HG03045 (cell line): ENCODE results near the gene MAPT.
A peak's percentile ranks its signal among the peaks of the same experiment; 100 is the strongest.

ENCODE experiments used
- ATAC-seq: cut with Tn5 transposase; IDR thresholded peaks from one replicate; pipeline ENCODE4 v1.9.1; 2021; ENCODE audit warnings: mild to moderate bottlenecking, moderate library complexity; ENCODE audit not compliant: unreplicated experiment

Gene MAPT

DNA sequence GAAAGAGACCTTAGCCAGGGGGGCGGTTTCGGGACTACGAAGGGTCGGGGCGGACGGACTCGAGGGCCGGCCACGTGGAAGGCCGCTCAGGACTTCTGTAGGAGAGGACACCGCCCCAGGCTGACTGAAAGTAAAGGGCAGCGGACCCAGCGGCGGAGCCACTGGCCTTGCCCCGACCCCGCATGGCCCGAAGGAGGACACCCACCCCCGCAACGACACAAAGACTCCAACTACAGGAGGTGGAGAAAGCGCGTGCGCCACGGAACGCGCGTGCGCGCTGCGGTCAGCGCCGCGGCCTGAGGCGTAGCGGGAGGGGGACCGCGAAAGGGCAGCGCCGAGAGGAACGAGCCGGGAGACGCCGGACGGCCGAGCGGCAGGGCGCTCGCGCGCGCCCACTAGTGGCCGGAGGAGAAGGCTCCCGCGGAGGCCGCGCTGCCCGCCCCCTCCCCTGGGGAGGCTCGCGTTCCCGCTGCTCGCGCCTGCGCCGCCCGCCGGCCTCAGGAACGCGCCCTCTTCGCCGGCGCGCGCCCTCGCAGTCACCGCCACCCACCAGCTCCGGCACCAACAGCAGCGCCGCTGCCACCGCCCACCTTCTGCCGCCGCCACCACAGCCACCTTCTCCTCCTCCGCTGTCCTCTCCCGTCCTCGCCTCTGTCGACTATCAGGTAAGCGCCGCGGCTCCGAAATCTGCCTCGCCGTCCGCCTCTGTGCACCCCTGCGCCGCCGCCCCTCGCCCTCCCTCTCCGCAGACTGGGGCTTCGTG, at the start of gene MAPT:
TSS of gene MAPT (plus strand) at position 533 of the 763 bp plus-strand sequence. CDS start 67,784 bp downstream, outside the sequence.
- peak; percentile 58 for ATAC-seq

DNA sequence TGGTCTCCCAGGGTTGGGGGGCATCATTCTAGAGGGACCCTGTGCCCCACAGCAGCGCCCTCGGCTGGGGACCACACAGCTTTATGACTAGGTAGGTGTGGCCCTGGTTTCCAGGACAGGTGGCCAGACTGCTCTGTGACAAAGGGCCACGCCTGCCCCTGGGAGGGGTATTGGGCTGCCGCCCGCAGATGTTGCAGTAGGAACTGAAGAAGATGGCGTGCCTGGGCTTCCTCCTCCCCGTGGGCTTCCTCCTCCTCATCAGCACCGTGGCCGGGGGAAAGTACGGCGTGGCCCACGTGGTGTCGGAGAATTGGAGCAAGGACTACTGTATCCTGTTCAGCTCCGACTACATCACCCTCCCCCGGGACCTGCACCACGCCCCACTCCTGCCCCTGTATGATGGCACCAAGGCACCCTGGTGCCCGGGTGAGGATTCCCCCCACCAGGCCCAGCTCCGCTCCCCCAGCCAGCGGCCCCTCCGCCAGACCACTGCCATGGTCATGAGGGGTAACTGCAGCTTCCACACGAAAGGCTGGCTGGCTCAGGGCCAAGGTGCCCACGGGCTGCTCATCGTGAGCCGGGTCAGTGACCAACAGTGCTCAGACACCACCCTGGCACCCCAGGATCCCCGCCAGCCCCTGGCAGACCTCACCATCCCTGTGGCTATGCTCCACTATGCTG, 49.5 kb upstream of the MAPT start, which contains the start of gene SPPL2C:
TSS of gene SPPL2C (plus strand) at position 187 of the 681 bp plus-strand sequence. CDS start at position 213, 26 bp downstream.
- ATAC-seq, result no peak

DNA sequence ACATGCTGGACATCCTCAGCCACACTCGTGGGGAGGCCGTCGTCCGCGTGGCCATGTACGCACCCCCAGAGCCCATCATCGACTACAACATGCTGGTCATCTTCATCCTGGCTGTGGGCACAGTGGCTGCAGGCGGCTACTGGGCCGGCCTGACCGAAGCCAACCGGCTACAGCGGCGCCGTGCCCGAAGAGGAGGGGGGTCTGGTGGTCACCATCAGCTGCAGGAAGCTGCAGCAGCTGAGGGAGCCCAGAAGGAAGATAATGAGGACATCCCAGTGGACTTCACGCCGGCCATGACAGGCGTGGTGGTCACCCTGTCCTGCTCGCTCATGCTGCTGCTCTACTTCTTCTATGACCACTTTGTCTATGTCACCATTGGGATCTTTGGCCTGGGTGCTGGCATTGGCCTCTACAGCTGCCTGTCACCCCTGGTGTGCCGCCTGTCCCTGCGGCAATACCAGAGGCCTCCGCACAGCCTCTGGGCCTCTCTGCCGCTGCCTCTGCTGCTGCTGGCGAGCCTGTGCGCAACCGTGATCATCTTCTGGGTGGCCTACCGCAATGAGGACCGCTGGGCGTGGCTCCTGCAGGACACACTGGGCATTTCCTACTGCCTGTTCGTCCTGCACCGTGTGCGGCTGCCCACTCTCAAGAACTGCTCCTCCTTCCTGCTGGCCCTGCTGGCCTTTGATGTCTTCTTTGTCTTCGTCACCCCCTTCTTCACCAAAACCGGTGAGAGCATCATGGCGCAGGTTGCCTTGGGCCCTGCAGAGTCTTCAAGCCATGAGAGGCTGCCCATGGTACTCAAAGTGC, 48.8 kb upstream of the MAPT start:
- no peak for ATAC-seq

DNA sequence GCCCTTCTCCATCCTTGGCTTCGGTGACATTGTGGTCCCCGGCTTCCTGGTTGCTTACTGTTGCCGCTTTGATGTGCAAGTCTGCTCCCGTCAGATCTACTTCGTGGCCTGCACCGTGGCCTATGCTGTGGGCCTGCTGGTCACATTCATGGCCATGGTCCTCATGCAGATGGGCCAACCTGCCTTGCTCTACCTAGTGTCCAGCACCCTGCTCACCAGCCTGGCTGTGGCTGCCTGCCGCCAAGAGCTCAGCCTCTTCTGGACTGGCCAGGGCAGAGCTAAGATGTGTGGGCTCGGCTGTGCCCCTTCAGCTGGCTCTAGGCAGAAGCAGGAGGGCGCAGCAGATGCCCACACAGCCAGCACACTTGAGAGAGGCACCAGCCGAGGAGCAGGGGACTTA, 48.1 kb upstream of the MAPT start:
- ATAC-seq, result no peak

DNA sequence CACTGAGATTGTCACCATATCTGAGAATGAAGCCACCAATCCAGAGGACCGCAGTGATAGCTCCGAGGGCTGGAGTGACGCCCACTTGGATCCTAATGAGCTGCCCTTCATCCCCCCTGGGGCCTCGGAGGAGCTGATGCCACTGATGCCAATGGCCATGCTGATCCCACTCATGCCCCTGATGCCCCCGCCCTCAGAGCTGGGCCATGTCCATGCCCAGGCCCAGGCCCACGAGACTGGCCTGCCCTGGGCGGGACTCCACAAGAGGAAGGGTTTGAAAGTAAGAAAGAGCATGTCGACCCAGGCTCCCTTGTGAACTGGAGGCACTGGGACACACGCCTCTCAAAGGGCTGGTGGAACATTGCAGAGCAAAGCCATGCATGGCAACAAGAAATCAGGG, 47.7 kb upstream of the MAPT start:
- no peak for ATAC-seq

DNA sequence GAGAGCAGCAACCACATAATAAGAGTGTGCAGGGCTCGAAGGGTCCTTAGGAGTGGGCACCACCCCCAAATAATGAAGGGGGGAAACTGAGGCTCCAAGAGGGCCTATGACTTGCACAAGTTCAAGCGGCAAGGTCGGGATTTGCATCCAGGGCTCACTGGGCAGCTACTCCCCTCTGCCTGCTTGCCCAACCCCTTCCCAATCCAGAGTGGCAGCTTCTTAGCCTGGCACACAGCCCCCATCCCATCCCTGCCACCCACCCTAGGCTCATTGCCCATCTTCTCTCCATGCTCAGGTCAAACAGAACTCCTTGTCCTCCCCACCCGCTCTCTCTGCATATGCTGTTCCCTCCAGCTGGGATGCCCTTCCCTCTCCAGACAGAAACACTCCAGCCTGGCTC, 47.3 kb upstream of the MAPT start:
- ATAC-seq, result no peak

DNA sequence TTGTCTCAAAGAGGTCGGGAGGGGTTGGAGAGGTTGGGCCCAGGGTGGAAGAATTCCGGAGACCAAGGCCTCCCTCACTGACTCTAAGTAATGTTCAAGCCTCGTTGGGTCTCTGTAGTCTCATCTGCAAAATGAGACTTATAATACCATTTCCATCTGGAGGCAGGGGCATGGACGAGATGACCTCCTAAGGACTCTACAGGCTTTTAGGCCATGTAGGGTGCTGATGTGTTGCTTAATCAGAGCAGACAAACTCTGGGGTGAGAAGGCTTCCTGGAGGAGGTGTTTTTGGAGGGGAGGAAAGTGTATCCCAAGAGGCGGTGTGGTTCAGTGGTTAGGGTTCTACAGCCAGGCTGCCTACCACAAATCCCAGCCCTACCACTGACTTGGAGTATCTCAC, 46.6 kb upstream of the MAPT start:
- ATAC-seq, result no peak

DNA sequence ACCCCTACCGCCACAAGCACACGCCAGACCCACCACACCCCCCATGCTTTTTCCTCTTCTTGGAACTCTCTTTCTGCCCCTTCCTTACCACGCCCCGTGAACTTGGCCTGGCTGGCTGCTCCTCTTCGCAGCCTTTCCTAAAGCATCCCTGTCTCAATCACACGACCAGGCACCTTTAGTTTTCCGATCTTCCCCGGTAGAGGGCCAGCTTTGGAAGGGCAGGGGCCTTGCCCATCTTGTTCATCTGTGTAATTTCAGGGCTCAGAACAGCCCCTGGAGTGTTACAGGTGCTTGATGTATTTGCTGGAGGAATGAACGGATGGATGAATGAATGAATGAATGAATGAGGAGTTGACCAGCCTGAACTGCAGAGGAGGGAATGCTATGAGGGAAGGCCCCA, 45.9 kb upstream of the MAPT start:
- no peak for ATAC-seq

DNA sequence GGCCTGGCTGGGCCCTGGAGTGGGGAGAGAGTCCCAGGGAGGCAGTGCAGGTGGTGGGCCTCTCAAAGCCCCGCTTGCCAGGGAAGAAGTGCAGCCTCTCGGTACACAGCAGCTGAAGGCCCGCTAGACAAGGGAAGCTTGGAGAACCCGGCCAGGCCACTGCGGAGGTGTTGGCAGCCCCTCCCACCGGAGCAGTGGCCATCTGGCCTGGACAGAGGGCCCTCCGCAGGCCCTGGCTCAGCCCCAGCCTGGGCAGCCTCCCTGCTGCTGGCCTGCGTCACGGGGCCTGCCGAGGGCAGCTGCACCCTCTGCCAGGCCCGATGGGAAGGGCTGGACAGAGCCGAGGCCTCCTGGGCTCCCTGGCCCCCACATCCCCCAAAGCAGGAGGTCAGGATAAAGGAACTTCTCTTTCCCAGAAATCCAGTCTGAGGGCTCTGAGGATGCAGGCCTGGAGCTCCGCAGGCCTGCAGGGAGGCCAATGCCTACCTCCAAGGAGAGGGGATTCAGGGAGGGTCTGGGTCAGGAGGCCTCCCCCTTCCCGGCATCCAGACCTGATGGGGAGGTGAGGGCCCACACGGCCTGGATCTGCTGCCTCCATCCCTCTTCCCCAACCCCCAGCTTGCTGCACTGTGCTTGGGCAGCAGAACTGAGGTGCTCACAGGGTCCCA, 45.4 kb upstream of the MAPT start:
- ATAC-seq, result no peak

DNA sequence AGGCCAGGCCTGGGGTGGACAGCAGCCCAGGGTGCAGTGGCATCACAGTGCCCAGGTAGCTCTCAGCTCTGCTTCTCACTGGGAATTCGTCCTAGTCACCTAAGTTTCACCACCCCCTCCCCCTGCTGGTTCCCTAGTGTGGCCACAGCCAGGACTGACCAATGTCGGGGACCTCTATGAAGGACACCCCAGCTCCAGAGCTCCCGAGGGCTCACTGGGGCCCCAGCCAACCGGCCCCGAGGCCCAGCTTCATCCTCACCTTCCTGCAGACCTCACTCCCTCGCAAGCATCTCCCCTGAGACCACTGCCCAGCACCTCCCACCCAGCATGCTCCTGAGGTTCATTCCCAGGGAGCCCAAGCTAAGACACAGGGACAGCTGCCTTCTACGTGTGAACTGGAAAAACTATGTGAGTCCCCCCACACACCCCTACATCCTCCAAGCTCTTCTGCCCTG, 44.8 kb upstream of the MAPT start:
- no peak for ATAC-seq

DNA sequence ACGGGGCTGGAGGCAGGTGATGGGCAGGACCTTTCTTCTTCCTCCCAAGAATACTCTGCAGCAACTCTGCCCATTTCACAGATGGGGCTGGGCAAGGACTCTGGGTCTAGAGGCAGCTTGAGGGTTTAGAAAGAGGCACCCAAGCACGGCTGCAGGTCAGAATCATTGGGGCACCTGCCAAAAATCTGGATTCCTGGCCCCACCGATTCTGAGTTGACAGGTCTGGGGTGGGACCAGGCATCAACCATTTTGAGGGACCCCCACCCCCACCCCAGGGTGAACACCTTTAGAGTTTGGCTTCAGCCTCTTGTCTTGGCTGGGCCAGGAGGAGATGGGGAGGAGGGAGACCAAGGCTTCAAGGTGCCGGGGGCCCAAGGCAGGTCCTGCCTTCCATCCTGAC, 44.3 kb upstream of the MAPT start:
- ATAC-seq, result no peak

DNA sequence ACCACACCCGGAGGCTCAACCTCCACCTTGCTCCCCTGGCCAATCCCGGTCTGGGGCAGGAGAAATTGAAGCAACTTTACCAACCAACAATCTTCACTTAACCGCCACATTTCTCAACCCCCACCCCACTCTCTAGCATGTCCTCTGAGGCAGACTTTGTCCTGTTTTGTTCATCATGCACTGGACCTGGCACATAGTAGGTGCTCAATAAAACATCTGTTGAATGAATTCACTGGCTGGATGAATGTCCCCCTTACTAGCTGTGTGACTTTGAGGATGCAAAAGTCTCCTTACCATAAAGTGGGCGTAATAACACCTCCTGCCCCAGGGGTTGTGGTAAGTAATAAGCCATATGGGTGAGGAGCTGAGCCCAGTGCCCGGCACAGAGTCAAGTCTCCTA, 43.9 kb upstream of the MAPT start:
- no peak for ATAC-seq

DNA sequence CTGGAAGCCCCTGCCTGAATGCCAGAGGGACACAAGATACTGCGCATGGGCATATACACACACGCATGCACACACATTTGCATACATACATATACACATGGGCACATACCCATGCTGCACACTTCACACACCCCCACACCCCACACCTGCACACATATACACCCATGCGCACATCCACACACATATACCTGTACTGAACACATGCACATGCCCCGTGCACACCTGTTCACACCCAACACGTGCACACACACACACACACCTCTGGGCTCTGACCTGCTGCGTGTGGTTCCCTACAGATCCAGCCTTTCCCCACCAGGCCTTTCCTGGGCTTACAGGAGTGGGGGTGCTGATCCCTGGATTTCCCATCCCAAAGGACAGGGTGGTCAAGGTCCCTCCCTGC, 43.3 kb upstream of the MAPT start:
- no peak for ATAC-seq

DNA sequence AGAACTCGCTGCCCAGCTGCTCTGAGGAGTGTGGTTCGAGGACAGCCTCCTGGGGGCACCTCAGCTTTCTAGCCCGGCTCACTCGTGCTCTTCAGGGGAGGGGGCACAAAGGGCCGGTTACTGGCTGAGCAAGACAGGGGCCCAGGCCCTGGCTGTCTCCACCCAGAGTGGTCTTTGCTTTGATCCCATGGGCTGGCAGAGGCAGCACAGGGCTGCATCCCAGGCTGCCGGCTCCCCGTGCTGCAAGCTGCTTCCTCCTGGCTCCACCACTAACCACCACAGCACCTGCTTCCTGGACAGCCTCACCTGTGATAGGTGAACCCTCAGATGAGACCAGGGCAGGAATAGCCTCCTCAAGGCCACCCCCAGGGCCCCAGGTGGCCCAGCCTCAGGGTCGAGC, 42.9 kb upstream of the MAPT start:
- ATAC-seq, result no peak

DNA sequence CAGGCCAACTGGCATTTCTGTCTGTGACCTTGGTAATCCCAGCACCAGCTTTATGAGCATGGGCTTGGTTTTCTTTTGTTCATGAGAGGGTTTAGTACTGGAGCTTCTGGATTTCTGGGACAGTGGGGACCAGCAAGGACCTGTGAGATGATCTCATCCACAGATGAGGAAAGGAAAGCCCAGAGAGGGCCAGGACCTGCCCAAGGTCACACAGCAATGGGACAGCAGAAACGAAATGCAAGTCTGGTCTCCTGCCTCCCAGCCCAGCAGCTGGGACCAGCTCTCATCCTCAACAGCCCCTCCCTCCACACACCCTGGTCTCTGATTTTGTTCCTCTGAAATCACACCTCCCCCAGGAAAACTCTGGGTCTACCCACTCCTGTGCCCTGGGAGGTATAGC, 42.5 kb upstream of the MAPT start:
- ATAC-seq, result no peak

DNA sequence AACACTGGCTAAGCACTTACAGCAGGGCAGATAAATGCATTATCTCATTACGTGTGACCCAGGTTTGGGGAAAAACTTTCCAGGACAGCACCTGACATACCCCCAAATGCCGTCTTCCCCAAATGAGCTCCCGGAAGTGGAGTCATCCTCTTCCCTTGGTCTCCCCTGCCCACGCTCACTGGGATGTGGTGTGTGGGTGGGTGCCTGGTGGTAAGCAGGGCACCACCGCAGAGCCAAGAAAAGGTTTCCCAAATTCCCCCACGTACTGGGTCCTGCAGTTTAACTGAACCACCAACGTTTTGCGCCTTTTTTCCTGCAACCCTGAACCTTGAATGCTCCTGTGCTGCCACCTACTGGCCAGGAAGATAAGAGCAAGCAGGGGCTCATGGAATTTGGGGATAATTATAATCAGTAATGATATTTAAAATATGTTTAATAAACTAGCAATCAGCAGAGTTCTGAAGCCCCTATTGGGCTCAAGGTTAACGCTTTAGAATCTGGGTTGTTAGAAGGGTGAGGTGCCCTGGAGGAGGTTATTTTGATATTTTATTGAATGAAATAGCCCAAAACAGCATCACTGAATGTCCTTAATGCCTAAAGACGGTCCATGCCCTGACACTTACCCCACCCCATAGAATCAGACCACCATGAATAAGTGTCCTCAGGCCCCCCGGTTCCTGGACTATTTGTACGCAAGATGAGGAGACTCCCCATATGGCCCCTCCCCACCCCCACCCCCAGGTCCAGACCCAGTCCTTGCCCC, 41.6 kb upstream of the MAPT start:
- no peak for ATAC-seq

DNA sequence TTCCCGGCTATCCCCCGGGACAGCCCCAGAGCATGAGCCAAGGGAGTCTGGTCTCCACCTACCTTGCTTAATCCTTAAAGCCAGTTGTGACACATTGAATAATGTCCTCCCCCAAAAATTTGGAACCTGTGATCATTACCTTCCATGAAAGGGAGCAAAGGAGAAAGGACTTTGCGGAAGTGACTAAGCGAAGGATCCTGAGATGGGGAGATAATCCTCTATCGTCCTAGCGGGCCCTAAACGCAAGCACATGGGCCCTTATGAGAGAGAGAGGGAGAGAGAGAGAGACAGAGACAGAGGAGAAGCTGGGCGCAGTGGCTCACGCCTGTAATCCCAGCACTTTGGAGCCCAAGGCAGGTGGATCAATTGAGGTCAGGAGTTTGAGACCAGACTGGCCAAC, 40.1 kb upstream of the MAPT start:
- no peak for ATAC-seq

DNA sequence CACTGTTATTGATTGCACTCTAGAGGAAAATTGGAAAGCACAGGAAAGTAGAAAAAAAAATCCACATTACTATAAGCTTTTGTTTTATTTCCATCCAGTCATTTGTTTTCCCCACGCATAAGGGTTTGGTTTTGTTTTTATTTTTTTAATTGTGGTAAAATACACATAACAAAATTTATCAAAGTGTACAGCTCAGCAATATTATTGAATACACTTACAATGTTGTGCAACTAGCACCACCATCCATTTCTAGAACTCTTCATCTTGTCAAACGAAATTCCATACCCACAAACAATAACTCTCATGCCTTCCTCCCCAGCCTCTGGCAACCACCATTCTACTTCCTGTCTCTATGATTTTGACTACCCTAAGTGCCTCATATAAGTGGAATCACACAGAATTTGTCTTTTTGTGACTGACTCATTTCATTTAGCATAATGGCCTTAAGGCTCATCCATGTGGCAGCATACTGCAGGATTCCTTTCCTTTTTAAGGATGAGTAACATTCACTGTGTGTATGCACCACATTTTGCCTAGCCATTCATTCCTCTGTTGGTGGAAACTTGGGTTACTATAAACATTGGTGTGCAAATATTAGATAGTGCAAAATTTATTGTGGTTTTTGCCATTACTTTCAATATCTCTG, 38.5 kb upstream of the MAPT start:
- ATAC-seq, result no peak

DNA sequence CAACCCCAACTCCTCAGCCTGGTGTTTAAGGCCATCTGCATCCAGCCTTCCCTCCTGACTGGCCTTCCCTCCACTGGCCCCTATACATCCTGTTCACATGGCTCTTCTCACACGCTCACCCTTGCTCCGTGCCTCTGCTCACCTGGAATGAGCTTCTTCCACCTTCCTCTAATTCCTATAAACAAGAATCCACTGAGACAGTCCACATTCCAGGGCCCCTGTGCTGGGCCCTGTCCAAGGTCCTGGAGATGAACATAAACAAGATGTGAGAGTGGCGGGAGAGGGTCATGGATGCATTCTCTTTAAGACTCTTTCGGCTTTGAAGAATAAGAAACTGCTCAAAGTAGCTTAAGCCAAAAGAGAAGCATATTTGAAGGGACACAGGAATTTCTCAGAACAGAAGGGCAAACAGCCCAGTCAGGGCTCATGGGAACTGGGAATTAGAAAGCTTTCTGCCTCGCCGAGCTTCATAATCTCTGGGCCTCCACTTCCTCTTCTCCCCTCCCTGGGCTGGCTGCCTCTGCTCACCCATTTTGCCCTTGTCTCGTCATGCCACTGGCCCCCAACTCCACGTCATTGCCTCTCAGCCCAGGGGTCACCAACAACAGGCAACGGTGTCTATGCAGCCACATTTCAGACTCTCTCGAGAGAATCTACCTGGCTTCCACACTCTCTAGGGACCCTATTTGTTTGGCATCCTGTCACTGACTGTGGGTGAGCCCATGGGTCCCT, 36.2 kb upstream of the MAPT start:
- no peak for ATAC-seq
